ENCODE data around the gene PRDM1. TPM values are rescaled to one million over a fixed set of nuclear protein-coding genes. Genes with fewer than 3 reads are reported as not detected.

The PRDM1 gene
- total RNA-seq, 4 donors from 2014 or later, result 31.3 to 51.9 (median 40.9) TPM

DNA sequence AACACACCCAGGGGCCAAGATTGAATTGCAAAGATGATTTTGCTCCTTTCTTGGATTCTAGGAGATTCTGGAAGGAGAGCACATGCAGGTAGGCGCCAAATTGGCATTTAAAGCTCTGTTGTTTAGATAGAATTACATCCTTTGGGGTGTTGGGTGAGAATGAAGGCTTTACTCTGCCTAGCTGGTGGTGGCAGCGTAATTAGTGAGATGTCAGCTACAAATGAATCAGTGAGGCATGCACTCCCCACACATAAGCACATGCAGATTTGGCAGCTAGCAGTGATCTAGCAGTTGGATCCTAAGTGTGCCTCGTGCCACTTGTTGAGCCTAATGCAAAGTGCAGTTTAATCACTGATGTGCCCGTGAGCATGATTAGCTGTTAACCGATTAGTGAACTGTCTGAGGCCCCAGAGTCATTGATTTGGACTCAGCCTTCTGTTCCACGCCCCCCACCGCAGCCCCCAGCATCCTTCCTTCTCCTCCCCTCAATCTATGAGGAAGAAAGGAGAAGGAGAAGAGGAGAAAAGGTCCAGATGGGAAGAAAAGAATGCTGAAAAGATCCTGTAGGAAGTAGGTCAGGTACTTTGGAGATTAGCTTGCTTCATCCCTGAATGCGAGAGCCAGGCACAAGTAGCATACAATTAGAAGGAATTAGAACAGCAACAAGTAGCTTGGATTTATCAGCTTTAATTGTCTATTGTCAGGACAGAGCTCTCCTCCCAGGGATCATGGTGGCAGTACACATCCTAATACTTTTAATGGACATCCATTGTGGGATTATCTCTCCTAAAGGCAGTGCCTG, 6.0 kb upstream of the PRDM1 start:
- WGBS, 2 donors, result 85 to 91% methylated on average over 8 of the region's 8 CpGs
- no peak overlapping the region for H3K4me3 ChIP-seq (ENCODE audit: low read depth, poor library complexity, severe bottlenecking)
- intact Hi-C loops (cut with DNase I; ENCODE audit: low total_unique reads), result loop anchor here (10.0 kb wide), 1 partner anchor 85 kb away; no protein-coding TSS in a partner anchor
- no peak for DNase-seq (ENCODE audit: low spot score in 2 of 2)
- no peak for TF ChIP-seq POLR2A (IDR thresholded peaks at IDR 0.05)
- TF ChIP-seq, protein P1, sequence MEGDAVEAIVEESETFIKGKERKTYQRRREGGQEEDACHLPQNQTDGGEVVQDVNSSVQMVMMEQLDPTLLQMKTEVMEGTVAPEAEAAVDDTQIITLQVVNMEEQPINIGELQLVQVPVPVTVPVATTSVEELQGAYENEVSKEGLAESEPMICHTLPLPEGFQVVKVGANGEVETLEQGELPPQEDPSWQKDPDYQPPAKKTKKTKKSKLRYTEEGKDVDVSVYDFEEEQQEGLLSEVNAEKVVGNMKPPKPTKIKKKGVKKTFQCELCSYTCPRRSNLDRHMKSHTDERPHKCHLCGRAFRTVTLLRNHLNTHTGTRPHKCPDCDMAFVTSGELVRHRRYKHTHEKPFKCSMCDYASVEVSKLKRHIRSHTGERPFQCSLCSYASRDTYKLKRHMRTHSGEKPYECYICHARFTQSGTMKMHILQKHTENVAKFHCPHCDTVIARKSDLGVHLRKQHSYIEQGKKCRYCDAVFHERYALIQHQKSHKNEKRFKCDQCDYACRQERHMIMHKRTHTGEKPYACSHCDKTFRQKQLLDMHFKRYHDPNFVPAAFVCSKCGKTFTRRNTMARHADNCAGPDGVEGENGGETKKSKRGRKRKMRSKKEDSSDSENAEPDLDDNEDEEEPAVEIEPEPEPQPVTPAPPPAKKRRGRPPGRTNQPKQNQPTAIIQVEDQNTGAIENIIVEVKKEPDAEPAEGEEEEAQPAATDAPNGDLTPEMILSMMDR (IDR thresholded peaks at IDR 0.05), result no peak

DNA sequence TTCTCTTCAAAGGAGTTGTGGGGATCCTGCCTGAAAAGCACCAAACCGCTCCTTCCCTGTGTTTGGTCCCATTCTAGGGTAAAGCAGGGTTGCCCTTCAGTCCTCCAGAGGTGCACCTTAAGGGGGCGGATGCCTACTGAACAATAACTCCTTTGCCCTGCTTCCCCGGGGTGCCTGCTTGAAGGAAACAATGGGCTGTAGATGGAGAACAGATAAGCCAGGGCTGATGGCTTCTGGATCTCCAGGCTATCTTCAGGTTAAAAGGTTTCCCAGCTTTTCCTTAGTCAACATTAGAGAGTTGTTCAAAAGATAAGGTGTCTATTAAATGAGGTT, 5.4 kb upstream of the PRDM1 start:
- H3K4me3 ChIP-seq (ENCODE audit: low read depth, poor library complexity, severe bottlenecking), result no peak overlapping the region
- intact Hi-C loops (cut with DNase I; ENCODE audit: low total_unique reads), result no loop called here
- DNase-seq (ENCODE audit: low spot score in 2 of 2), result no peak
- WGBS, 2 donors, result 86 to 93% methylated on average over 3 of the region's 3 CpGs
- TF ChIP-seq POLR2A (IDR thresholded peaks at IDR 0.05), result no peak
- TF ChIP-seq, protein P1 (IDR thresholded peaks at IDR 0.05), result no peak

DNA sequence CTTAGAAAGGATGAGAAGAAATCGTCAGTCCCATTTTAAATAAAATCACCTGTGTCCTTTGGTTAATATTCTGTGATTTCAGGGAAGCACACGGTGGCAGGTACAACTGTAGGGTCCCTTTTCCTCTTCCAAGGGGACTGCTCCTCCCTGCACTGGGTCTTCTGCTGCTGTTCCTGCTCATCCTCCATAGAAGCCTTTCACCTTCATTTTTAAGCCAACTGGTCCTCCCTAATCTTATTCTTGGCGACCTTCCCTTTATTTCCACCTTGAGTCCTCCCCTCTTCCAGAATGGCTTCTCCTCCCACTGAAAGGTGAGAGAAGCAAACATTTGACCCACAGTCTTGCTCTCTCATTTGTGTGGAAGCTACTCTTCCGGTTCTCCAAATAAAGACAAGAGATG, 4.4 kb upstream of the PRDM1 start:
- no peak for DNase-seq (ENCODE audit: low spot score in 2 of 2)
- intact Hi-C loops (cut with DNase I; ENCODE audit: low total_unique reads), result no loop called here
- WGBS, 2 donors, result 83 to 91% methylated on average over 4 of the region's 4 CpGs
- no peak overlapping the region for H3K4me3 ChIP-seq (ENCODE audit: low read depth, poor library complexity, severe bottlenecking)
- TF ChIP-seq POLR2A (IDR thresholded peaks at IDR 0.05), result no peak
- TF ChIP-seq, protein P1 (IDR thresholded peaks at IDR 0.05), result no peak

DNA sequence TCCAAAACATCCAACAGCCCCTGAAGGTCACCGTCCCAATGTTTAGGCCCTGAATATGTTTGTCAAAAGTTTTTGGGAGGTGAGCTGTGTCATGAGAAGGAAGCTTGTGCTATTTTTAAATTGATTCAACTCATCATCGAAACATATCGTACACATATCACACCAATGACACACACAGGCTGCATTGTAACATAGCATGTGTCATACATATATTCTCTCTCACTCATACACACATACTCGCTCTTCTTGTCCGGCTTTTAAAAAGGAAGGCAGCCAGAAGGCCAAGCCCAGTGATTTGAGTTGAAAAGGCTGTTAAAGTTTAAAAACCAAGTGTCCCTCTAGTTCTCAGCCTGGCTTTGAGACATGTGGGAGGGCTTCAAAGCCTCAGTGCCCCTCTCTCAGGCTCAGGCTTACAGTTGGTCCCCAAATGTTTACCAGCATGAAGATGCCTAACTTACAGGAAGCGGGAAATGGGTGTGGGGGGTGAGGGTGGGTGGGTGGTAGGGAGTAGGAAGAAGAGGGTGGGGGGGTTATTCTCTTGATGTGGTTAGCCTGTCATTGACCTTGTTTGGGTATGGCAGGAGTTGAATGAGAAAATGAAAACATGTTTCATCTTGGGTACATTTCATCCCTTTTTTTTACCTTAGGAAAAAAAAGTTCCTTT, 3.3 kb upstream of the PRDM1 start:
- 81 to 87% methylated on average over 6 of the region's 6 CpGs for WGBS, 2 donors
- no peak for TF ChIP-seq POLR2A (IDR thresholded peaks at IDR 0.05)
- TF ChIP-seq, protein P1 (IDR thresholded peaks at IDR 0.05), result no peak

DNA sequence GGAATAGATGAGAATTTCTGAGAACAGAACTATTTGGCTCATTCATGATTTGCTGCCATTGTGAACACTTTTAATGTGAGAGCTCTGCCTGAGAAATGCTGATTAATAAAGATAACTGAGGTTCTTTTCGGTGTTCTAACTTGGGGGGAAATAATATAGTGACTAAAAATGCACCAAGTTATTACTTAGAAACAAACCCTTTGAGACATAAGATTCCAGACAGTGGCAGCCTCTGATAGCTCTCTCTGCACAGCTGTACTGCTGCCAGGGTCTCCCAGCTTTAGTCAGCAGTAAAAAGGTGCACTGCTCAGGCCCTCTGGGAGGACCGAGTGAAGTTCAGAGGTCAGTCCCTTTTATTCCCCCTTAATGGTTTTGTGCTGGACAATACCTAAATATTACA, 2.5 kb upstream of the PRDM1 start:
- H3K4me3 ChIP-seq (ENCODE audit: low read depth, poor library complexity, severe bottlenecking), result no peak overlapping the region
- intact Hi-C loops (cut with DNase I; ENCODE audit: low total_unique reads), result no loop called here
- WGBS, 2 donors, result 81% methylated on average over 2 of the region's 2 CpGs
- no peak for TF ChIP-seq POLR2A (IDR thresholded peaks at IDR 0.05)
- TF ChIP-seq, protein P1 (IDR thresholded peaks at IDR 0.05), result no peak
- no peak for DNase-seq (ENCODE audit: low spot score in 2 of 2)

More for the DNA sequence above, 3.3 kb upstream of the PRDM1 start:
- intact Hi-C loops (cut with DNase I; ENCODE audit: low total_unique reads), result no loop called here
- no peak overlapping the region for H3K4me3 ChIP-seq (ENCODE audit: low read depth, poor library complexity, severe bottlenecking)
- DNase-seq (ENCODE audit: low spot score in 2 of 2), result no peak
